Right hindlimb (tissue), 1 donor: ENCODE measurements around the gene GALNT12.

ENCODE experiments used
- DNase-seq: peaks from one replicate; pipeline ENCODE4 v3.0.0-alpha.2; 2018

The GALNT12 gene

GRCh38 chr9:98807070-98807813 is at the start of gene GALNT12:
TSS of gene GALNT12 (plus strand) at chr9:98807670. CDS start at chr9:98807699, 29 bp downstream.
- peak; percentile 57 for DNase-seq

- DNase-seq: no peak
Observed at GRCh38 chr9:98760231-98760630, 47.2 kb upstream of the GALNT12 start.

GRCh38 chr9:98763986-98764745 is 43.3 kb upstream of the GALNT12 start:
- no peak for DNase-seq

GRCh38 chr9:98765256-98765655 is 42.2 kb upstream of the GALNT12 start:
- DNase-seq: no peak

GRCh38 chr9:98766586-98766985 is 40.9 kb upstream of the GALNT12 start:
- DNase-seq: no peak

GRCh38 chr9:98767196-98767595 is 40.3 kb upstream of the GALNT12 start:
- DNase-seq: no peak

GRCh38 chr9:98767915-98768314 is 39.6 kb upstream of the GALNT12 start:
- DNase-seq: no peak

- DNase-seq: no peak
Observed at GRCh38 chr9:98768344-98768743, 39.1 kb upstream of the GALNT12 start.

- no peak for DNase-seq
Observed at GRCh38 chr9:98770717-98771116, 36.8 kb upstream of the GALNT12 start.

- DNase-seq: no peak
Observed at GRCh38 chr9:98771209-98771874, 36.1 kb upstream of the GALNT12 start.

- DNase-seq: no peak
Observed at GRCh38 chr9:98772364-98773155, 34.9 kb upstream of the GALNT12 start.

- DNase-seq: no peak
Observed at GRCh38 chr9:98773721-98774120, 33.7 kb upstream of the GALNT12 start.

GRCh38 chr9:98774746-98775145 is 32.7 kb upstream of the GALNT12 start:
- no peak for DNase-seq

GRCh38 chr9:98775831-98776441 is 31.5 kb upstream of the GALNT12 start:
- DNase-seq: peak; percentile 51

GRCh38 chr9:98777618-98778017 is 29.9 kb upstream of the GALNT12 start:
- no peak for DNase-seq

- no peak for DNase-seq
Observed at GRCh38 chr9:98778251-98778650, 29.2 kb upstream of the GALNT12 start.

- no peak for DNase-seq
Observed at GRCh38 chr9:98778711-98779530, 28.5 kb upstream of the GALNT12 start.

GRCh38 chr9:98780059-98780749 is 27.3 kb upstream of the GALNT12 start:
- DNase-seq: no peak

- DNase-seq: no peak
Observed at GRCh38 chr9:98781588-98782383, 25.7 kb upstream of the GALNT12 start.
